Coronary artery (tissue), 2 donors: ENCODE results near the gene ANAPC5.
"Not testable (repeated sequence)": the region's sequence is repeated elsewhere in the genome, so short reads cannot be mapped to it uniquely, and the experiment has no call there.

Experiments
- DNase-seq: peaks from one replicate; pipeline ENCODE4 v3.0.0-alpha.2; 2017; ENCODE audit warnings: low spot score
- H3K27ac ChIP-seq, 2 donors: fragments of 200-600 bp; sonication (generic); one replicate each; pipeline ENCODE4 v1.5.1; 2016 to 2019
- H3K4me3 ChIP-seq: fragments of 200-600 bp; sonication (generic); 2 replicates; pipeline ENCODE4 v1.5.1; 2016; ENCODE audit warnings: mild to moderate bottlenecking, moderate library complexity
- TF ChIP-seq, protein P1 (sequence below): fragments of 200-600 bp; sonication (generic); IDR thresholded peaks from one replicate; pipeline ENCODE4 v1.5.1; 2019; ENCODE audit warnings: antibody characterized with exemption

ANAPC5 gene

DNA sequence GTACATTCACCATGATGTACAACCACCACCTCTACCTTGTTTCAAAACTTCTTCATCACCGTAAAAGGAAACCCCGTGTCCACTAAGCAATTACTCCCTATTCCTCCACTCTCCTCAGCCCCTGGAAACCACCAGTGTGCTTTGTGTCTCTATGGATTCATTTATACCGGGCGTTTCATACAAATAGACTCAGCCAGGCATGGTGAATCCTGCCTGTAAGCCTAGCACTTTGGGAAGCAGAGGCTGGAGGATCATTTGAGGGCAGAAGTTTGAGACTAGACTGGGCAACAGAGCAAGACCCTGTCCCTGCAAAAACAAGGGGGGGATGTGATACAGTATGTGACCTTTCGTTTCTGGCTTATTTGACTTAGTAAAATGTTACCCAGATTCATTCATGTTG, 26.5 kb upstream of the ANAPC5 start:
- TF ChIP-seq, protein P1, sequence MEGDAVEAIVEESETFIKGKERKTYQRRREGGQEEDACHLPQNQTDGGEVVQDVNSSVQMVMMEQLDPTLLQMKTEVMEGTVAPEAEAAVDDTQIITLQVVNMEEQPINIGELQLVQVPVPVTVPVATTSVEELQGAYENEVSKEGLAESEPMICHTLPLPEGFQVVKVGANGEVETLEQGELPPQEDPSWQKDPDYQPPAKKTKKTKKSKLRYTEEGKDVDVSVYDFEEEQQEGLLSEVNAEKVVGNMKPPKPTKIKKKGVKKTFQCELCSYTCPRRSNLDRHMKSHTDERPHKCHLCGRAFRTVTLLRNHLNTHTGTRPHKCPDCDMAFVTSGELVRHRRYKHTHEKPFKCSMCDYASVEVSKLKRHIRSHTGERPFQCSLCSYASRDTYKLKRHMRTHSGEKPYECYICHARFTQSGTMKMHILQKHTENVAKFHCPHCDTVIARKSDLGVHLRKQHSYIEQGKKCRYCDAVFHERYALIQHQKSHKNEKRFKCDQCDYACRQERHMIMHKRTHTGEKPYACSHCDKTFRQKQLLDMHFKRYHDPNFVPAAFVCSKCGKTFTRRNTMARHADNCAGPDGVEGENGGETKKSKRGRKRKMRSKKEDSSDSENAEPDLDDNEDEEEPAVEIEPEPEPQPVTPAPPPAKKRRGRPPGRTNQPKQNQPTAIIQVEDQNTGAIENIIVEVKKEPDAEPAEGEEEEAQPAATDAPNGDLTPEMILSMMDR, result no peak
- DNase-seq, result no peak

DNA sequence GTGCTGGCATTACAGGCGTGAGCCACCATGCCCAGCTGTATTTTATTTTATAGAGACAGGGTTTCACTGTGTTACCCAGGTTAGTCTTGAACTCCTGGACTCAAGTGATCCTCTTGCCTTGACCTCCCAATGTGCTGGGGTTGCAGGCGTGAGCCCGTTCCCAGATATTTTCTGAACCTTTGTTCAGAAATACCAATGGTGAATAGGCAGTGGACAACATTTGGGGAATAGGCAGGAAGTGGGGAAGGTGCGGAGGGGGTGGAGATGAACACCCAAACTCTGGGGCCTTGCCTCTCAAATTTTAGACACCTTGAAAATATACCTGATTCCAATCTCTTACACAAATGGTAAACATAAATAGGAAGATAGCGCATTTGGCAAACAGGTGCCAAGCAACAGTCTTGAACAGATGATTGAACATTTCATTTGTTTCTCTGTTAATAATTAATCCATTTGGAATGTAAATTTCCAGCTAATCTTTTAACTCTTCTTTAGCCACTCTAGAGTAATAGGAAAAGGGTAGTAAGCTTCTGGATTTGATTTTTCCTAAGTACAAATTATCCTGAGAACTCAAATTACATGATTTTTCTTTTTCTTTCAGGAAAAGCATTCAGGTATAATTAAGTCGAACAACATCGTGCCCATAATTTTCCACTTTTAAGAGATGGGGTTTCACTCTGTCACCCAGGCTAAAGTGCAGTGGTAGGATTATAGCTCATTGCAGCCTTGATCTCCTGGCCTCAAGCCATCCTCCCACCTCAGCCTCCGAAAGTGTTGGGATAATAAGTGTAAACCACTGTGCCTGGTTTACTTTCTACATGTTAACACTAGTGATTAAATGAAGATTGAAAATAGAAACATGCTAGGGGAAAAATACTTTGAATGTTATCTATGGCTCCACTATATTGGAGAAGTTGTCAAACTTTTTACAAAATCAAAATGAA, 24.8 kb upstream of the ANAPC5 start:
- TF ChIP-seq, protein P1, result no peak
- no peak overlapping the region for H3K4me3 ChIP-seq
- DNase-seq, result no peak
- H3K27ac ChIP-seq, result no peak overlapping the region

More for the DNA sequence above, 26.5 kb upstream of the ANAPC5 start:
- Histone ChIP-seq H3K4me3 (no peak overlapping the region), H3K27ac (no peak overlapping the region)

DNA sequence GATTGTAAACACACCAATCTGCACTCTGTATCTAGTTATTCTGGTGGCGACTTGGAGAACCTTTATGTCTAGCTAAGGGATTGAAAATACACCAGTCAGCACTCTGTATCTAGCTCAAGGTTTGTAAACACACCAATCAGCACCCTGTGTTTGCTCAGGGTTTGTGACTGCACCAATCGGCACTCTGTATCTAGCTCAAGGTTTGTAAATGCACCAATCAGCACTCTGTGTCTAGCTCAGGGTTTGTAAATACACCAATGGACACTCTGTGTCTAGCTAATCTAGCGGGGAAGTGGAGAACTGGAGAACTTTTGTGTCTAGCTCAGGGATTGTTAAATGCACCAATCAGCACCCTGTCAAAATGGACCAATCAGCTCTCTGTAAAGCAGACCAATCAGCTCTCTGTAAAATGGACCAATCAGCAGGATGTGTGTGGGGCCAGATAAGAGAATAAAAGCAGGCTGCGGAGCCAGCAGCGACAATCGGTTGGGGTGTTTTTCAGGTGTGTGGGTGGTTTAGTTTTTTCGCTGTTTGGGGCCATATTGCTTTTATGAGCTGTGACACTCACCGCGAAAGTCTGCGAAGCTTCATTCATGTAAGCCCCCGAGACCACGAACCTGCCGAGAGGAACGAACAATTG, 22.9 kb upstream of the ANAPC5 start:
- not testable (repeated sequence) for H3K27ac ChIP-seq, H3K4me3 ChIP-seq, DNase-seq

DNA sequence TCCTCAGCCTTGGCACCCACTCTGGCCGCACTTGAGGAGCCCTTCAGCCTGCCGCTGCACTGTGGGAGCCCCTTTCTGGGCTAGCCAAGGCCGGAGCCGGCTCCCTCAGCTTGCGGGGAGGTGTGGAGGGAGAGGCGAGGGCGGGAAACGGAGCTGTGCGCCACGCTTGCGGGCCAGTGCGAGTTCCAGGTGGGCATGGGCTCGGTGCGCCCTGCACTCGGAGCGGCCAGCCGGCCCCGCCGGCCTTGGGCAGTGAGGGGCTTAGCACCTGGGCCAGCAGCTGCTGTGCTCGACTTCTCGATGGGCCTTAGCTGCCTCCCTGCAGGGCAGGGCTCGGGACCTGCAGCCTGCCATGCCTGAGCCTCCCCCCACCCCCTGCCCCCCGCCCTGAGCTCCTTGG, 22.1 kb upstream of the ANAPC5 start:
- not testable (repeated sequence) for H3K27ac ChIP-seq, DNase-seq, H3K4me3 ChIP-seq

DNA sequence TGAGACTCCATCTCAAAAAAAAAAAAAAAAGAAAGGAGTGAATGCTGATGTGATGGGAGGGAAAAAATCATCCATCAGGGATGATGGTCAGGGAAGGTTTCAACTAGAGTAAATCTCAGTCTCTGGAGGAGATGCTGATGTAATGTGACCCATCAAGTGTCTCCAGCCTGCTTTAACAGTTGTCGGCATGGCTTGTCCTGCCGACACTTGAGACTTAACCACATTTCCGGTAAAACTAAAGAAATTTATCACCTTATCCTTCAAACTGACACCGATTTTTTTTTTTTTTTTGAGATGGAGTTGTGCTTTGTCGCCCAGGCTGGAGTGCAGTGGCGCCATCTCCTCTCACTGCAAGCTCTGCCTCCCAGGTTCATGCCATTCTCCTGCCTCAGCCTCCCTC, 21.5 kb upstream of the ANAPC5 start:
- no peak for DNase-seq
- Histone ChIP-seq H3K27ac (no peak overlapping the region), H3K4me3 (no peak overlapping the region)
- TF ChIP-seq, protein P1, result no peak

DNA sequence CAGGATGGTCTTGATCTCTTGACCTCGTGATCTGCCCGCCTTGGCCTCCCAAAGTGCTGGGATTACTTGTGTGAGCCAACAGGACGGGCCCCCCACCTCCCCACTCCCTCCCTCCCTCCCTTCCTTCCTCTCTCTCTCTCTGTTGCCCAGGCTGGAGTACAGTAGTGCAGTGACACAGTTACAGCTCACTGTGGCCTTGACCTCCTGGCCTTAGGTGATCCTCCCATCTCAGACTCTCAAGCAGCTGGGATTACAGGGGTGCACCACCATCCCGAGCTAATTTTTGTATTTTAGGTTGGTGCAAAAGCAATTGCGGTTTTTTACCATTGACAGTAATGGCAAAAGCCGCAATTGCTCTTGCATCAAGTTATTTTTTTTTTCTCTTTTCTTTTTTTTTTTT, 19.2 kb upstream of the ANAPC5 start:
- DNase-seq, result no peak
- TF ChIP-seq, protein P1, result no peak
- Histone ChIP-seq H3K27ac (no peak overlapping the region), H3K4me3 (no peak overlapping the region)

DNA sequence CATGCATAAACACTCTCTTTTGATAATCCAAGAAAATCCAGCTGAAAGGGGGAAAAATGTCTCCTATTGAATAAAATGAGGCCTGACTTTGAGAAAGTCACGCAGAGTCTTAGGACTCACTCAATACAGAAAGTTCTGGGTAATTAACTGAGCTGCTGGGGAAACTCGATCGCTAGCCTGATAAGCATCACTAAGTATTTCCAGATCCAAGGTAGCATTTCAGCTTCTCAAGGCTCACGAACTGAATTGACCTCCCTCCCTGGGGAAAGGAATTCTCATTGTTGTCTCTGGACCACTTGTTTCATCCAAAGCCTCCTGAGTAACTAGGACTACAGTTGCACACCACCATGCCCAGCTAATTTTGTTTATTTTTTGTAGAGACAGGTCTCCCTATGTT, 13.8 kb upstream of the ANAPC5 start:
- Histone ChIP-seq H3K27ac (no peak overlapping the region), H3K4me3 (no peak overlapping the region)
- TF ChIP-seq, protein P1, result no peak
- DNase-seq, result no peak
